HepG2 (cell line): ENCODE data around the gene OTOL1. TPM values are rescaled to one million over a fixed set of nuclear protein-coding genes. Genes with fewer than 3 reads are reported as not detected.

ENCODE experiments used
- ATAC-seq: fragments of 200-7000 bp; cut with Tn5 transposase; 3 replicates; pipeline ENCODE4 v1.9.1; 2020; ENCODE audit warnings: mild to moderate bottlenecking, moderate library complexity
- BruUV-seq: library from RNA; stranded (reverse); fragments of 400-500 nt; replicated peaks from 2 replicates; lab custom pipeline; 2021; lab: Mats Ljungman, UMichigan
- CTCF ChIA-PET: fragments of 300-600 bp; formaldehyde crosslinking; extraction: SDS; loops from one replicate; lab custom pipeline; 2021; ENCODE audit warnings: low total read pairs, inconsistent platforms, low intra/inter-chr PET ratio; lab: Yijun Ruan, JAX
- POLR2A ChIA-PET: fragments of 350-600 bp; sonication (Branson Sonifier 250); formaldehyde crosslinking; loops from one replicate; lab custom pipeline; 2020; ENCODE audit warnings: antibody characterized with exemption, inconsistent platforms; lab: Yijun Ruan, JAX
- DNase-seq: peaks from one replicate; pipeline ENCODE4 v3.0.0-alpha.2; 2015; ENCODE audit warnings: low spot score
- FAIRE-seq: peaks from 3 replicates; lab custom pipeline; 2011; peaks lifted over from hg19 to GRCh38; lab: Jason Lieb, UNC
- H2AFZ ChIP-seq: one replicate; pipeline ENCODE4 v1.6.1; 2011; ENCODE audit warnings: low read length, inconsistent platforms
- H3K27ac ChIP-seq: fragments of 300-600 bp; 3 replicates; pipeline ENCODE4 v1.8.0; 2011; ENCODE audit warnings: mixed run types, mild to moderate bottlenecking, mixed read lengths, low read length, inconsistent platforms; ENCODE audit not compliant: insufficient read depth; ENCODE audit errors: extremely low read length
- H3K27me3 ChIP-seq, 2 experiments: fragments of 200-600 bp in 1 of 2; 2 replicates in 1 of 2; 3 replicates in 1 of 2; pipeline versions ENCODE4 v1.6.0 to v1.8.0; 2011; ENCODE audit warnings: low read length in 2 of 2, mild to moderate bottlenecking in 2 of 2, moderate library complexity in 2 of 2, inconsistent platforms in 1 of 2; ENCODE audit not compliant: insufficient read depth in 2 of 2, control insufficient read depth in 1 of 2
- H3K36me3 ChIP-seq, 2 experiments: fragments of 200-600 bp in 1 of 2; replicated peaks in 1 of 2; 2 replicates in 1 of 2; 3 replicates in 1 of 2; pipeline versions ENCODE4 v1.5.1 to v1.8.0; 2011; ENCODE audit warnings: low read length in 2 of 2, inconsistent platforms in 1 of 2; ENCODE audit not compliant: insufficient read depth in 2 of 2, control insufficient read depth in 1 of 2
- H3K4me1 ChIP-seq: 2 replicates; pipeline ENCODE4 v1.5.1; 2012; ENCODE audit warnings: low read length, inconsistent platforms; ENCODE audit not compliant: insufficient read depth
- H3K4me2 ChIP-seq: 2 replicates; pipeline ENCODE4 v1.6.0; 2011; ENCODE audit warnings: low read depth, low read length, inconsistent platforms
- H3K4me3 ChIP-seq, 3 experiments: fragments of 200-600 bp in 1 of 3; sonication (generic), shearing (Covaris generic) in 1 of 3; replicated peaks in 1 of 3; 2 replicates each; pipeline ENCODE4 v1.5.1; 2011 to 2016; ENCODE audit warnings: low read length in 3 of 3, inconsistent platforms in 2 of 3, low read depth in 2 of 3, mild to moderate bottlenecking in 2 of 3, control low read depth in 1 of 3, mixed read lengths in 1 of 3; ENCODE audit not compliant: insufficient read depth in 1 of 3
- H3K79me2 ChIP-seq: one replicate; pipeline ENCODE4 v1.6.1; 2011; ENCODE audit warnings: low read length, inconsistent platforms; ENCODE audit not compliant: insufficient read depth
- H3K9ac ChIP-seq: 2 replicates; pipeline ENCODE4 v1.6.0; 2011; ENCODE audit warnings: mild to moderate bottlenecking, low read depth, low read length, inconsistent platforms; ENCODE audit not compliant: insufficient read depth
- H3K9me3 ChIP-seq: 2 replicates; pipeline ENCODE4 v1.5.1; 2012; ENCODE audit warnings: mild to moderate bottlenecking, low read length
- H4K20me1 ChIP-seq: 2 replicates; pipeline ENCODE4 v1.6.0; 2011; ENCODE audit warnings: inconsistent platforms, mild to moderate bottlenecking, low read length, moderate library complexity; ENCODE audit not compliant: insufficient read depth
- MBD4 ChIP-seq: IDR thresholded peaks from 2 replicates; pipeline ENCODE4 v1.6.1; 2012; ENCODE audit warnings: low read length, inconsistent platforms, borderline replicate concordance
- SATB2 ChIP-seq: sonication (generic); formaldehyde crosslinking; IDR thresholded peaks from 2 replicates; pipeline ENCODE4 v1.5.0; 2020; ENCODE audit warnings: missing genetic modification reagents
- TBP ChIP-seq: sonication (generic); formaldehyde crosslinking; IDR thresholded peaks from 2 replicates; pipeline ENCODE4 v1.5.0; 2020; ENCODE audit warnings: missing genetic modification reagents
- ZKSCAN1 ChIP-seq: fragments of 150-350 bp; IDR thresholded peaks from 2 replicates; pipeline ENCODE4 v1.6.1; 2014; ENCODE audit warnings: low read length
- ZNF3 ChIP-seq: IDR thresholded peaks from 2 replicates; pipeline ENCODE4 v1.7.0; 2017; ENCODE audit warnings: inconsistent platforms
- ZNF616 ChIP-seq: sonication (generic); formaldehyde crosslinking; IDR thresholded peaks from 2 replicates; pipeline ENCODE4 v1.5.0; 2020; ENCODE audit warnings: low read depth, mild to moderate bottlenecking, missing genetic modification reagents
- WGBS: methylation state at CpG from one replicate; pipeline ENCODE4 v1.1.6; 2017; ENCODE audit warnings: low lambda C conversion rate; 5-methylcytosine and 5-hydroxymethylcytosine counted together
- in situ Hi-C: cut with HindIII; loops from 2 replicates; pipeline ENCODE4 v1.10.0; 2017; ENCODE audit warnings: low pct_unique_long_range_greater_than_20kb; ENCODE audit not compliant: extremely low pct_ligation_motif_present
- intact Hi-C: fragments of 100-400 bp; cut with micrococcal nuclease; formaldehyde crosslinking; loops from one replicate; pipeline ENCODE4 v1.10.0; 2022; ENCODE audit not compliant: unreplicated experiment
- polyA plus RNA-seq, 8 experiments: library from polyadenylated mRNA; depleted of rRNA in 3 of 8; stranded (reverse) in 7 of 8; unstranded in 1 of 8; fragments of >200 nt; fragmentation: Illumina TruSeq in 4 of 8; extraction: Trizol in 4 of 8; gene quantifications; 2 replicates each; pipeline versions ENCODE4 v1.2.1 to v1.2.3, GENCODE V29; 2011 to 2016; ENCODE audit warnings: low read depth in 4 of 8, missing spikeins in 1 of 8, mixed read lengths in 1 of 8; ENCODE audit not compliant: insufficient read depth in 1 of 8
- total RNA-seq, 5 experiments: library from RNA; depleted of rRNA; stranded (reverse); fragments of >200 nt; fragmentation: Illumina TruSeq; extraction: Trizol; gene quantifications; 2 replicates each; pipeline ENCODE4 v1.2.3, GENCODE V29; 2016; ENCODE audit warnings: low read depth in 1 of 5
- TF ChIP-seq, protein P1 (sequence below): sonication (generic); formaldehyde crosslinking; IDR thresholded peaks from 2 replicates; pipeline ENCODE4 v1.8.0; 2022; ENCODE audit warnings: missing genetic modification reagents, mild to moderate bottlenecking, moderate library complexity, borderline replicate concordance
- TF ChIP-seq, protein P2 (sequence below): sonication (generic); formaldehyde crosslinking; IDR thresholded peaks from 2 replicates; pipeline ENCODE4 v1.4.0; 2020; ENCODE audit warnings: missing genetic modification reagents
- TF ChIP-seq, protein P3 (sequence below): sonication (generic); formaldehyde crosslinking; IDR thresholded peaks from 2 replicates; pipeline ENCODE4 v1.4.0; 2020; ENCODE audit warnings: mild to moderate bottlenecking, missing genetic modification reagents

OTOL1 gene
- total and polyA plus RNA-seq, 2 of the 13 experiments (the other 11 are each of a cell fraction or from before 2014, with no cell fraction given), result not detected

DNA sequence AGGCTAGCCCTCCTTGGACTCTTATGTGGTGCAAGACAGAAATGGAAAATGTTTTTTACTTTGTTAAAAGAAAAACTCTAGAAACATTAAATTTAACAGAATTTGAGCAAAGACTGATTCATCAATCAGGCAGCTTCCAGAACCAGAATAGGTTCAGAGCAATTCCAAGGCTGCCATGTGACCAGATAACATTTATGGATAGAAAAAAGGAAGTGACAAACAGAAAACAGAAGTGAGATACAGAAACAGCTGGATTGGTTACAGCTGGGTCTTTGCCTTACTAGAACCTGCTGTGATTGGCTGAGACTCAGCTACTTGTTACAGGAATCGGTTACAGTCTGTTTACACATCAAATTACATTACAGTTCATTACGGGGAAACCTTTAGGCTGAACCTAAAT, 22.5 kb upstream of the OTOL1 start:
- H3K4me1 ChIP-seq, result no peaks in the 10 kb centered on the region
- no peak overlapping the region for H2AFZ ChIP-seq
- BruUV-seq, result no TSS peak
- H3K79me2 ChIP-seq, result no peaks in the 10 kb centered on the region
- H3K9me3 ChIP-seq, result no peaks in the 10 kb centered on the region
- CTCF ChIA-PET, result no interaction called here
- ATAC-seq, result no peak
- DNase-seq, result no peak
- POLR2A ChIA-PET, result no interaction called here
- no peaks in the 10 kb centered on the region for H4K20me1 ChIP-seq
- H3K4me3 ChIP-seq, result no peak overlapping the region
- H3K27me3 ChIP-seq, result no peaks in the 10 kb centered on the region
- 36% methylated on average over 2 of the region's 2 CpGs for WGBS
- no peaks in the 10 kb centered on the region for H3K36me3 ChIP-seq
- no peak overlapping the region for H3K9ac ChIP-seq
- intact Hi-C loops, result no loop called here
- no peak for TF ChIP-seq MBD4
- no peak for TF ChIP-seq ZKSCAN1
- TF ChIP-seq, protein P1, sequence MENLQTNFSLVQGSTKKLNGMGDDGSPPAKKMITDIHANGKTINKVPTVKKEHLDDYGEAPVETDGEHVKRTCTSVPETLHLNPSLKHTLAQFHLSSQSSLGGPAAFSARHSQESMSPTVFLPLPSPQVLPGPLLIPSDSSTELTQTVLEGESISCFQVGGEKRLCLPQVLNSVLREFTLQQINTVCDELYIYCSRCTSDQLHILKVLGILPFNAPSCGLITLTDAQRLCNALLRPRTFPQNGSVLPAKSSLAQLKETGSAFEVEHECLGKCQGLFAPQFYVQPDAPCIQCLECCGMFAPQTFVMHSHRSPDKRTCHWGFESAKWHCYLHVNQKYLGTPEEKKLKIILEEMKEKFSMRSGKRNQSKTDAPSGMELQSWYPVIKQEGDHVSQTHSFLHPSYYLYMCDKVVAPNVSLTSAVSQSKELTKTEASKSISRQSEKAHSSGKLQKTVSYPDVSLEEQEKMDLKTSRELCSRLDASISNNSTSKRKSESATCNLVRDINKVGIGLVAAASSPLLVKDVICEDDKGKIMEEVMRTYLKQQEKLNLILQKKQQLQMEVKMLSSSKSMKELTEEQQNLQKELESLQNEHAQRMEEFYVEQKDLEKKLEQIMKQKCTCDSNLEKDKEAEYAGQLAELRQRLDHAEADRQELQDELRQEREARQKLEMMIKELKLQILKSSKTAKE, result no peak
- TF ChIP-seq SATB2 (CRISPR knock-in tag), result no peak
- TF ChIP-seq, protein P2, sequence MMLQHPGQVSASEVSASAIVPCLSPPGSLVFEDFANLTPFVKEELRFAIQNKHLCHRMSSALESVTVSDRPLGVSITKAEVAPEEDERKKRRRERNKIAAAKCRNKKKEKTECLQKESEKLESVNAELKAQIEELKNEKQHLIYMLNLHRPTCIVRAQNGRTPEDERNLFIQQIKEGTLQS (CRISPR knock-in tag), result no peak
- no peak for TF ChIP-seq ZNF3
- TF ChIP-seq TBP, result no peak
- TF ChIP-seq, protein P3, sequence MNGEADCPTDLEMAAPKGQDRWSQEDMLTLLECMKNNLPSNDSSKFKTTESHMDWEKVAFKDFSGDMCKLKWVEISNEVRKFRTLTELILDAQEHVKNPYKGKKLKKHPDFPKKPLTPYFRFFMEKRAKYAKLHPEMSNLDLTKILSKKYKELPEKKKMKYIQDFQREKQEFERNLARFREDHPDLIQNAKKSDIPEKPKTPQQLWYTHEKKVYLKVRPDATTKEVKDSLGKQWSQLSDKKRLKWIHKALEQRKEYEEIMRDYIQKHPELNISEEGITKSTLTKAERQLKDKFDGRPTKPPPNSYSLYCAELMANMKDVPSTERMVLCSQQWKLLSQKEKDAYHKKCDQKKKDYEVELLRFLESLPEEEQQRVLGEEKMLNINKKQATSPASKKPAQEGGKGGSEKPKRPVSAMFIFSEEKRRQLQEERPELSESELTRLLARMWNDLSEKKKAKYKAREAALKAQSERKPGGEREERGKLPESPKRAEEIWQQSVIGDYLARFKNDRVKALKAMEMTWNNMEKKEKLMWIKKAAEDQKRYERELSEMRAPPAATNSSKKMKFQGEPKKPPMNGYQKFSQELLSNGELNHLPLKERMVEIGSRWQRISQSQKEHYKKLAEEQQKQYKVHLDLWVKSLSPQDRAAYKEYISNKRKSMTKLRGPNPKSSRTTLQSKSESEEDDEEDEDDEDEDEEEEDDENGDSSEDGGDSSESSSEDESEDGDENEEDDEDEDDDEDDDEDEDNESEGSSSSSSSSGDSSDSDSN (CRISPR knock-in tag), result no peak
- TF ChIP-seq ZNF616, result no peak
- no peak overlapping the region for H3K4me2 ChIP-seq
- in situ Hi-C loops, result no loop called here
- no peak overlapping the region for H3K27ac ChIP-seq
- no peak for FAIRE-seq
